RPMI8226 (cell line): ENCODE data around the gene TMEM95.
A peak's percentile ranks its signal among the peaks of the same experiment; 100 is the strongest.

Experiments used
- DNase-seq: peaks from one replicate; pipeline ENCODE4 v3.0.0-alpha.2; 2015

Gene TMEM95

DNA sequence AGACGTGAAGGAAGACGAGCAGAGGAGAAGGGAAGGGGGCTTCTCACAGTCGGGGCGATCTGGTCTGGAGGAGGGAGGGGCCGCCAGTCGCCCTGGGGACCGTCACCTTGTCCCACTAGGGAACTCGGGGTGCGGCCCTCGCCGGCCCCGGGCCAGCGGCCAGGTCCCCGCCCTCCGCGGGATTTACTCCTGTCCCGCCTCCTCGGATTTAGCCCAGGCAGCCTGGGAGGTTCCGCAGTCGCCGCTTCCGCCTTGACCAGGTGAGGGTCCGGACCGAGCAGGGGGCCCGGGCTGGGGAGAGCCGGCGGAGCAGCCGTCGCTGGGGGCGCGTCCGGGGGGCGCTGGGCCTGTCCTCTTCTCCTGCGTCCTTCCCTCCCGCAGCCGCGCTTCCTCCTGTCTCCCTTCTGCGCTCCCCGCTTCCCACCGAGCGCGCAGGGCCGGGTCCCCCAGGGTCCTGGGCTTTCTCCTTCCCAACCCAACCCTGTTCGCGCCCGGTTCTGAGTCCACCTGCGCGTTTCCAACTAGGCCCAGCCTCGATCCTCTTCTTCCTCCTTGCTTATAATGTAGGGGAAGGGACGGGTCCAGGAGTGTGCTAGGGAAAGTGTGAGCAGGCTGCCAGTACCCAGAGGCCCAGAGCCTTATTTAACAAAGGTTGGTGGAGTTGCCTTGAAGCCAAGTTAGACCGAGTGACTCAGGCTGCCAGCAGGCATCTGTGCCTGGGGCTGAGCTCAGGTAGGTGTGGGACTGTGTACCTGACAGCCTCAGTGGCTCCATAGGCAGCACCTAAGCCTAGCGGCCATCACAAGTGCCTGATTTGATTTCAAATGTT lies 26.1 kb downstream of the TMEM95 start, which contains the start of gene TNK1:
Gene TNK1, plus strand, starts transcription at position 235 of the 829 bp plus-strand sequence. CDS start 1,838 bp downstream, outside the sequence.
- peak; percentile 35 for DNase-seq

DNA sequence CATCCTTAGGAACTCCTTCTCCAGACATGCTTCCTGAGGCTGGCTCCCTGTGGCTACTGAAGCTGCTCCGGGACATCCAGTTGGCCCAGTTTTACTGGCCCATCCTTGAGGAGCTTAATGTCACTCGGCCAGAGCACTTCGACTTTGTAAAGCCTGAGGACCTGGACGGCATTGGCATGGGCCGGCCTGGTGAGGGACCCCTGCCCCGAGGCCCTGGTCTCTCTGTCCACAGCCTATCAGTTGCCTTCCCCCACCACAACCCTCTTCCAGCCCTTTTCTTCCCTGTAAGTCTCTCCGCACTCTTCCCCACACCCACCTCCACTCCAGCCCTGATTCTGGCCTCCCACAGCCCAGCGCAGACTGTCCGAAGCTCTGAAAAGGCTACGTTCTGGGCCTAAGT lies 27.9 kb downstream of the TMEM95 start:
- no peak for DNase-seq

DNA sequence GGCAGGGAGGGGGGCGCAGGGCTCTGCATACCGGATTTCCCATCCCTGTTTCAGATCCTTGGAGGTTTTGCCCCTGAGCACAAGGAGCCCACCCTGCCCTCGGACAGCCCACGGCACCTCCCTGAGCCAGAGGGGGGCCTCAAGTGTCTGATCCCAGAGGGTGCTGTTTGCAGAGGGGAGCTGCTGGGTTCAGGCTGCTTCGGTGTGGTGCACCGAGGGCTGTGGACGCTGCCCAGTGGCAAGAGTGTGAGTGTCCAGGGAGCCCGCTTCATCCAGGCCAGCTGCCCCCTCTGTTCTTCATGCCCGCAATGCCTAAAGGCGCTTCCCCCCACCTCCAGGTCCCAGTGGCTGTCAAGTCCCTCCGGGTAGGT lies 28.4 kb downstream of the TMEM95 start:
- no peak for DNase-seq

DNA sequence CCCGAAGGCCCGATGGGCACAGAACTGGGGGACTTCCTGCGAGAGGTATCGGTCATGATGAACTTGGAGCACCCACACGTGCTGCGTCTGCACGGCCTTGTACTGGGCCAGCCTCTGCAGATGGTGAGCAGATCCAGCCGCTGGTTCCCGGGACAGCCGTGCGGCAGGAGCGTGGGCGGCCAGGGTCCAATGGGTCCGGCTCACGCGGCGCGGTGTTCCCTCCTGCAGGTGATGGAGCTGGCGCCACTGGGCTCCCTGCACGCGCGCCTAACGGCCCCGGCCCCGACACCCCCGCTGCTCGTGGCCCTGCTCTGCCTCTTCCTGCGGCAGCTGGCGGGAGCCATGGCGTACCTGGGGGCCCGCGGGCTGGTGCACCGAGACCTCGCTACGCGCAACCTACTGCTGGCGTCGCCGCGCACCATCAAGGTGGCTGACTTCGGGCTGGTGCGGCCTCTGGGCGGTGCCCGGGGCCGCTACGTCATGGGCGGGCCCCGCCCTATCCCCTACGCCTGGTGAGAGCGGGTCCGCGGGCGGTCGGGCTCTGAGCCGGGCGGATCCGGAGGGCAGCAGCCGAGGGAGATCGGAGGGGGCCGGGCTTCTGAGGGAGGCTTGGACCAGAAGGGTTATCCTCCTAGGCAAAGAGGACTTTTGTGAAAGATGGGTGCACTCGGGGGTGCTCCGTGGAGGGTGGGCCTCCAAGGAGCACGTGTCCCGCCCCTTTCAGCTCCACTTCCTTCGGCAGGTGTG lies 29.0 kb downstream of the TMEM95 start:
- no peak for DNase-seq

DNA sequence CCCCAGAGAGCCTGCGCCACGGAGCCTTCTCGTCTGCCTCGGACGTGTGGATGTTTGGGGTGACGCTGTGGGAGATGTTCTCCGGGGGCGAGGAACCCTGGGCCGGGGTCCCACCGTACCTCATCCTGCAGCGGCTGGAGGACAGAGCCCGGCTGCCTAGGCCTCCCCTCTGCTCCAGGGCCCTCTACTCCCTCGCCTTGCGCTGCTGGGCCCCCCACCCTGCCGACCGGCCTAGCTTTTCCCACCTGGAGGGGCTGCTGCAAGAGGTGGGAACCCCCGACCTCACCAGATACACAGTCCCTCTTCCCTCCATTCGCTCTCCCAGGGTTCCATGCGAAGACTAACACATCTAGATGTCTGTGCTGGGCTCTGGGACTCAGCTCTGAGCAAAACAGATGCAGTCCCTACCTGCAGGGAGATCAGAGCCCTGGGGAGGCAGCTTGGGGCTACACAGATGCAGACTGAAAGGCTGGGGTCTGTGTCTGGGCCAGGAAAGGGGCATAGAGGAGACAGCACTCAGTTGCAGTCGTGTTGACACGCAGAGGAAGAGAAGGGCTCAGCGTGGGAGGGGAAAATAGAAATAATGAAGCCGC lies 29.6 kb downstream of the TMEM95 start:
- DNase-seq: no peak

DNA sequence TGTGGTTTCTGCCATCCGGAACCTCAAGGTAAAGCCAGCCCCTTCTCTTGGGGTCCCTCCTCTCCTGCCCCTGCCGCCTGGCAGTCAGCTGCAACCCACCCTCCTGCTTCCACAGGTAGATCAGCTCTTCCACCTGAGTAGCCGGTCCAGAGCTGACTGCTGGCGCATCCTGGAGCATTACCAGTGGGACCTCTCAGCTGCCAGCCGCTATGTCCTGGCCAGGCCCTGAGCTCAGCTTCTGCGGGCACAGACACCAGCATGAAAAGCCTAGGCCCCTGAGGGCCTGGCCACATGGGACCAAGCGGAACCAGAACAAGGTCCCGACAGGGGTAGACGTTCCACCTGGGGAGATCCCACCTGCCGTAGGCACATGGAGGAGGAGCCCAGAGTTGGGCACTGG lies 33.9 kb downstream of the TMEM95 start:
- DNase-seq: no peak

DNA sequence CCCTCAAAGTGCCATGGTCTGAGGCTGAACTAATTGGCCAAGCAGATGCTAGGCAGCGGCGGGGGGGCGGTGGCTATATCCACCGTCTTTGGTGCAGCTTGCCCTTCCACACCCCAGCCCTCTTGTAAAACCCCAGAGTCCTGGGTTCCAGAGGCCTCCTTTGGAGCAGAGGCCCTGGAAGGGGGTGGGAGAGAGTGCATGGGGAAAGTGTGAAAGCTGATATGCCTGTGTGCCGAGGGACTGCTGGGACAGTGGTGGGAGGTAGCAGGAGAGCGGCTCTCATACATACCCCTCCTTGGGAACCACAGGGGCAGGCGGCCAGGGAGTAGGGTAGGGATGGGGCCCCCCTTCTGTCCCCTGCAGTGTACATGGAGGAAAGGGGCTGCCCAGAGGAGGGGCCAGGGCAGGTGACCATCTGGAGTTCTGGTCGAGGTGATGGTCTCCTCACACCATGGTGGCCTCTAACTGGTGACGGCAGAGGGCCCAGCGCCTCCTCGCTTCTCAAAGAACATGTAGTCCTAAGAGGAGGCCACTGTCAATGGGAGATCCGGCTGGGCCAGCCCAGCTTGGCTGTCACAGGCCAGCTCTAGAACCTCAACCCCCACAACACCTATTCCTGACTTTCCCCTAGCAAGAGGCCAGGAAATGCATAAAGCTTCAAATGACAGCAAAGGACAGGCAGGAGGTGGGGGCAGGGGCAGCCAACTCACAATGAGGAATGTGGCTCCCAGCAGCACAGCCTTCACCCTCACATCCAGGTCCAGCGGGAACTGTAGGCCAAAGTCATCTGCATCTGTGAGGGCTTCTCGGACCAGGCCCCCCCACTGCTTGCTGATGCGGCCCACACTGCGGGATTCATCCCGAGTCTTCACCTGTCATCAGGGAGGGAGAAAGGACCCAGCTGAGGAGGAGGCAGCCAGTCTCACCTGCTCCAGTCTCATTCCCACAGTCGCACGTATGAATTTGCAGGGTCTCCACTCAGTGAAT lies 35.3 kb downstream of the TMEM95 start:
- DNase-seq: no peak

DNA sequence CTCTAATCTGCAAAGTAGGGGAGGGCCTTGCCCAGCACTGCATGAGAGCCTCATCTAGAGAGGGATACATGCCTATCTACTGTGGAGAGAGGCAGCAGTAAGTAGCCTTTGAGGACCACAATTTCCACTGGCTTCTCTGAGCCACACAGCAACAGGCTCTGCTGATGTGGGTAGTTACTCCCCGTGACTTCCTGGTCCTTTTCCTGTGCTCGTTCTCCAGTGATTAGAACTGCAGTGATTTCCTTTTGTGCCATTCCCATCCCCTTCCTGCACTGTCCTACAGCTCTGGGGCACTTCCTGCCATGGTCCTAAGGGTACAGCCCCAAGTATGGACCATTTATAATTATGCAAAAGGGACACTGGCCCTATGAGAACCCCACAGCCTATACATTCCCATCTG lies 36.4 kb downstream of the TMEM95 start:
- DNase-seq: no peak

DNA sequence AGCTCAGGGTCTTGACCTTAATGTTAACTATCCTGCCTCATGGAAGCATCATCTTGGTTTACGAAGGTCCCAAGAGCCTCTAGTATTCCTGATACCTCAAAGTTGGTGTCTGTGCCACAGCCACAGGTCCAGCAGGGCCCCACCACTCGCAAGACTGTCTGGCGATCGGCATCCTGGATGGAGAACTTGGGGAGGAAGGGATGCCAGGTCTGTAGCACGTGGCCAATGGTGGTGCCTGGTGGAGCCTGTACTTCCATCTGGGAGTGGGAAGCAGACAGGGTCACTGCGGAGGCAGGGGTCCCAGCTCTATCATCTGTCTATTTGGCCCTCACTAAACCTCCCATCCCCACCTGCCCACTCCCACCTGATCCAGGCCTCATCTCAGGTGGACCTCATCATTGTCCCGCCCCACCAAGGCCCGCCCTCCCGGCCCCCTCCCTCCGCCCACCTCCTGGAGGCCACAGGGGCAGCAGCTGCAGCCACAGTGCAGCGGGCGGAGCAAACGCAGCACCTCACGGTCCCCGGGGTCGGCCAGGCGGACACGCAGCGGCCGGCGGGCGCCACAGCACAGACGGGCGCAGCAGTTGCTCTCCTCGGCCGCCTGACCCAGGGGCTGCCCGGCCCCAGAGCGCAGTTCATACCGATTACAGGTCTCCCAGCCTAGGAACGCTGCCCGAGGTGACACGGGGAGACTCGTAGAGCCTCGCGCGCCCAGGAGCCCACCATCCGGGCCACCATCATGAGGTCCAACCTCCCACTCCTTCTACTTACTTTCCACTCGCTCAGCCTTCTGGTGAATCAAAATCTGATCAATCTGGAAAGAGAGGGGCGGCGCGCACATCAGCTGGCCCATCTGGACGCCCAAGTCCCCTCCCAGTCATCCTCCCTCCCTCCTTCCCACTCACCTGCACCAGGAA lies 38.0 kb downstream of the TMEM95 start:
- DNase-seq: no peak

DNA sequence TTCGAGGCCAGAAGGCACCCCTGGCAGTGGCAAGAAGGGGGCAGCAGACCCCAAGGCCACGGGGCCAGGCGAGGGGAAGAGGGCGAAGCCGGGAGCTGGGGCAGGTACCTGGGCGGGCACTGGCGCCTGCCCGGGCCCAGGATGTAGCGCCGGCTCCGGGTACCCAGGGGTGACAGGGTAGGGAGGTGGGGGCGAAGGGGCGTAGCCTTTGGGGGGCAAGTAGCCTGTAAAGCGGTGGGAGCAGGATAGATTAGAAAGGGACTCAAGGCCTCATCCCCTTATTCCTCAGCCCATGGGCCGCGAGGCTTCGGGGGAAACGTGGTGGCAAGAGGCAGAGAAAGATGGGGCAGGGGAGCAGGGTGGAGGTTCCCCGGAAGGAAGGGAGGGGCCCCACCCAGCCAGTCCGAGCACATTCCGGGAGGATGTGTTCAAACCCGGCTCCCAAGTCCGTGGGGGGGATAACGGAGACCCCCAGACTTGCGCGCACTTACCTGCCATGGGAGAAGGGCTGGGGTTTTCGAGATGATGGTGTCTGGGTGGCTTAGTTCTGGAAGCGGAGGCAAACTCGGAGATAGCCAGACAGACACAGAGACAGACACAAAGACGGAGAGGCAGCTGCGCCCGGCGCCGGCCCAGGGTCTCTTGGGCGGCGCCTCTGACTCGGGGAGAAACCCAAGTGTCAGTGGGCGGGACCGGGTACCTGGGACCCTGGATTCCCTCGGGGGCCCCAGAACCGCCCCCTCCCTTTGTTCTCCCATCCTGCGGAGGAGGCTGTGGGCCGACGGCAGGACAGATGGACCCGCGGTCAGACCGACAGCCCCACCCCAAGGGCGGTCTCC lies 38.9 kb downstream of the TMEM95 start:
- DNase-seq: peak; percentile 46

DNA sequence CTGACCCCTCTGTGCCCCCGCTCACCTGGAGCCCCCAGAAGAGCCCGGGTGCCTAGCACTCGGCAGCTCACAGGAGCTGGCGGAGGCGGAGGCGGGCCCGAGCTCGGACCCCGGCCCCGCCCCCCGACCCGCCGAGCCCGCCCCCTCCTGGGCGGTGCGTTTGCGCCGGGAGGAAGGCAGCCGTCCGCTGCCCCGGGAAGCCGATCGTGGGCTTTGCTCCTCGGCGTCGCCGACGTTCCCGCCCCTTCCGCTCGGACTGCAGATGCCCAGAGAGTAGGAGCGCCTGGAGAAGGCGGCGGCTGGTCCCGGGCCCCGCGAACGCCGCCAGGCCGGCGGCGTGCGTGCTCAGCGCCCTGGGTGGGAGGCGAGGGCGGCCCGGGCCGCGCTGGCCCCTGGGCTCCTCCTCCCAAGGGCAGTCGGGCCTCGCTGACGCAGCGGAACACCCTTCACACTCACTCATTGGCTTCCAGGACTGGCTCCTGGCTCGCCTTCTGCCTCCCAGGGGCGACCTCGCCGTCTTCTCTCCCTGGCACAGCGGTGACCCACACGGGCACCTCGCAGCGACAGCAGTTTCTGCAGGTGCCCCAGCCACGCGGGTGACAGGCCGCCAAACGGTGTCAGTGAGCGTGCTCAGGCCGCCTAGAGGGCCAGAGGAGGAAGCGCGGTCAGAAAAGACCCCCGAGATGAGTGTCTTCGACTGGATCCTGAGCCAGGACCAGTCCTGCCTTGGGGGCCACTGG lies 39.7 kb downstream of the TMEM95 start, which contains the start of gene PLSCR3:
Gene PLSCR3, minus strand, starts transcription at position 74 of the 740 bp plus-strand sequence. CDS start 415 bp downstream, outside the sequence.
- DNase-seq: peak; percentile 87

DNA sequence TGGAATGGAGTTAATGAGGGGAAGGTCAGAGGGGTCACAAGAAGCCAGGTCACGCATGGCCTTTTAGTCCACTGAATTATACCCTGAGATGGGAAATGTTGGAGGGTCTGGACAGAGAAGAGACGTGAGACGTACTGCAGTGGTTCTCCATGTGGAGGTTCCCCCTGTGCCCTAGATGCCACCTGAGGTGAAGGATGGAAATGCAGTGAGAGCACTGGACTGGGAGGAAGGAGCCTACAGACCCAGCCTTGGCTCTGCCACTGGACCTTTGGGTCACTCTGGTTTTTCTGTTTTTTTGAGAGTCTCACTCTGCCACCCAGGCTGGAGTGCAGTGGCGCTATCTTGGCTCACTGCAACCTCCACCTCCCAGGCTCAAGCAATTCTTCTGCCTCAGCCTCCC lies 41.2 kb downstream of the TMEM95 start:
- no peak for DNase-seq

DNA sequence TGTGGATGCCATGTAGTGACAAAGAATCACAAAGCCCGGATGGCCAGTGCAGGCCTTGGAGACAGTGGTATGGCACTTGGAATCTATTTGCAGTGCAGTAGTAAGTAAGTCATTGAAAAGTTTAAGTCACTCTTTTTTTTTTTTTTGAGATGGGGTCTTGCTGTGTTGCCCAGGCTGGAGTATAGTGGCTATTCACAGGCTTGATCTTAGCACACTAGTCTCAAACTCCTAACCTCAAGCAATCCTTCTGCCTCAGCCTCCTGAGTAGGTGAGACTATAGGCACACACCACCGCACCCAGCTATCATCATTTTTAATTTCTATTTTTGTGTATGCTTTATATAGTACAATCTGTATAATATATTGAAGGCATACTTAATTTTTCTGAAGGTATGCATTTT lies 43.7 kb downstream of the TMEM95 start:
- no peak for DNase-seq

DNA sequence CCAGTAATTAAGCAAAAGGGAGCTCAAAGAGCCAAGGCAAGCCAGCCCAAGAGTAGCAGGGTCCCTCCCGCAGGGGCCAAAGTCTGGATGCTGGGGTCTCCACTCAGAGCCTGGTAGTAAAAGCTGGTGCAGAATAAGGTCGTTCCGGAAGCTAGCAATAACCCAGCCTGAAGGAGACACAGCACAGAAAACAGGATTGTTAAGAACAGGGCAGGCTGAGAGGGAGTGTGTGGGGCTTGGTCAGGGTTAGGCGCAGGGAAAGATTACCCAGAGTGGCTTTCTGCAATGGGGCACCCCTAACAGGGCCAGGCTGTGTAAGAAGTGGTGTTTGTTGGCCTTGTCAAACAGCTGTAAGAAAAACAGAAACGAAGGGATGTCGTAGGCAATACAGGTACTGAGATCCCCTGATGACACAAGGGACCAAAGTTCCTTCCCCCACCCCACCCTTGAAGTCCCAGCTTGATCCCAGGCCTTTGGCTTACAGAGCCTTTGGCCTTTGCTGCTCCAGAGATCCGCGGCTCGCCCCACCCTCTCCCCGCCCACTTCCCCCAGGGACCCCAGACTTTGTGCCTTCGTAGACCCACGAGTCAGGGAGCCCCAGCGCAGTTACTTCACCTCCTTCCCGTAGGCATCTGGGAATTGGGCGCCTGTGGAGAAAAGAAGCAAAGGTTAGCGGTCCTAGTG lies 48.2 kb downstream of the TMEM95 start:
- no peak for DNase-seq

DNA sequence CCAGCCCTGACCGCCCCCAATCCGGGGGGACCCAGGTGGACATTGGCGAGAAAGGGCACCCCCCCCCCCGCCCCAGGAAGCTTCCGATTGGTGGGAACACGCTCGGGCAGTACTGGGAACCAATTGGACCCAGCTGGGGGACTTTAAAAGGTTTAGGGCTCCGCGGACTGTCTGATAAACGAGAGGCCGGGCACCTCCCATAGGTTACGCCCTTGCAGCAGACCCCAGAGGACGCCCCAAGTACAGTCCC lies 48.7 kb downstream of the TMEM95 start:
- DNase-seq: no peak

DNA sequence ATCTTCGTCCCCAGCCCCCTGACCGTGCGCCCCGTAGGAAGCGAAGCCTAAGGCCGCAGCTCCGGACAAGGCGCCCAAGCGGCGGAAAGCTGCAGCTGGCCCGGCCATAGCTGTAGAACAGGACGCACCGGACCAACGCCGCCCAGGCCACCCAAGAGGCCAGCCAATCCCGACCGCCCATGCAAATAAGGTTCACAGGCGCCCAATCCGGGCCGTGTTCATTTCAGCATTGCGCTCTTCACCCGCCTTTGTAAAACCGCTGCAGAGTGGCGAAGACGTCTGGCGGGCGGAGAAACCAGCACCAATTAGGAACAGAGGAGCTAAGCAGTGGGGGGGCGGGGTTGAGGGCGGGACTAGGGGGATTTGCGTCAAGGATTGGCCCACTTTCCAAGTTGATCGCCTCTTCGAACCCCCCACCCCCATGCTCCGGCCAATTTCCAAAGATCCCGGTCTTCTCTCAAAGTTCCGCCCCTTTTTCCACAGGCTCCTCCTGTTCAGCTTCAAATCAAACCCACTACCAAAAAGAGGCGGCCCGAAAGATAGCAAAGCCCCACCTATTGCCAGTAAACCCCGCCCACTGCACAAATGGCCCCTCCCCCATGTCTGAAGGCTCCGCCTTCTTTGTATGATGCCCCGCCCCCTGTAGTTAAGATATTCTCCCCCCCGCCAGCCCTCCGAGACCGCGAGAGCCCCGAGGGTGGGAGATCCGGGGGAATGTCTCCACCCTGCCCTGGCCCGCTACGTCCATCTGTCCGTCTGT lies 49.2 kb downstream of the TMEM95 start, which contains the start of gene TMEM256:
Gene TMEM256, minus strand, starts transcription at position 121 of the 760 bp plus-strand sequence. Its CDS starts 13 bp downstream, at position 108.
- peak; percentile 96 for DNase-seq

DNA sequence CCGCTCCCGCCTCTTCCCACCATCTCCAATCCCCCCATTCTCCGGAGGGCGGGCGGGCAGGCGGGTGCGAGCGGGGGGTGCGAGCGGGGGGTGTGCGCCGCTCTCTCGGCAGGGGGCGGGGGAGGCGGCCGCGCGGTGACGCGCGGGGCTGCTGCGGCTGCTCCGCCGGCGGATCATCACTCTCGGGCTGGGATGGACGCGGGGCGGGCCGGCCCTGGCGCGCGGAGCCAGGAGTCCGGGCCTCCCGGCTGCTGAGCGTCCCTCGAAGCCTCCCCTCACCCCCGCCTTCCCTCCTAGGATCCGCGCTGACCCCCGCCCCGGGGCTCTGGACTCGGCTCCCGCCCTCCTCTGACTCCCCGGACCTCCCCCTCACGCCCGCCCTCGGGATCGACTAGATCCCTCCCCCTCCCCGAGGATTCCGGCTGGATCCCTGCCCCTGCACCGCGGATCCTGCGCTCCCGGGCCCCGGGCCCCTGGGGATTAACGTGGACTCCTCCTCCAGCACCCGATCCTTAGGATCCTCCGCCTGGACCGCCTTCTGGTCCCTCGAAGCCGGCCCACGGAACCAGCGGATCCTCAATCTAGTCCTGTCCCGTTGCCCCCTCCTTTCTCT lies 49.9 kb downstream of the TMEM95 start:
- DNase-seq: peak; percentile 69
